HepG2 (cell line): ENCODE results near the gene RASSF7. TPM values are rescaled to one million over a fixed set of nuclear protein-coding genes. Genes with fewer than 3 reads are reported as not detected.

Source experiments
- HCFC1 ChIP-seq: fragments of 150-350 bp; IDR thresholded peaks from 2 replicates; pipeline ENCODE4 v1.6.1; 2014; ENCODE audit warnings: low read depth, low read length
- HNF4A ChIP-seq: sonication (generic); formaldehyde crosslinking; IDR thresholded peaks from 2 replicates; pipeline ENCODE4 v1.4.0; 2020; ENCODE audit warnings: missing genetic modification reagents
- MEF2D ChIP-seq: sonication (generic); formaldehyde crosslinking; IDR thresholded peaks from 2 replicates; pipeline ENCODE4 v1.5.1; 2020; ENCODE audit warnings: mild to moderate bottlenecking, missing genetic modification reagents
- NR2F6 ChIP-seq, 2 experiments: IDR thresholded peaks; 2 replicates each; pipeline ENCODE4 v1.6.1; 2016; ENCODE audit warnings: antibody characterized with exemption in 1 of 2, mild to moderate bottlenecking in 1 of 2
- PHF5A ChIP-seq: IDR thresholded peaks from one replicate; pipeline ENCODE4 v1.6.1; 2018; ENCODE audit warnings: low read depth, missing genetic modification reagents; ENCODE audit not compliant: unreplicated experiment
- RARG ChIP-seq: sonication (generic); formaldehyde crosslinking; IDR thresholded peaks from 2 replicates; pipeline ENCODE4 v1.4.0; 2020; ENCODE audit warnings: low read depth, mild to moderate bottlenecking, missing genetic modification reagents
- RORA ChIP-seq: sonication (generic); formaldehyde crosslinking; IDR thresholded peaks from 2 replicates; pipeline ENCODE4 v1.5.0; 2020; ENCODE audit warnings: mild to moderate bottlenecking, missing genetic modification reagents, moderate library complexity
- RXRB ChIP-seq: IDR thresholded peaks from 2 replicates; pipeline ENCODE4 v1.6.1; 2016; ENCODE audit warnings: borderline replicate concordance, missing genetic modification reagents, missing compliant biosample characterization
- SOX6 ChIP-seq, 2 experiments: fragments of 450-650 bp in 1 of 2; sonication (generic) in 1 of 2; formaldehyde crosslinking in 1 of 2; IDR thresholded peaks; 2 replicates each; pipeline versions ENCODE4 v1.4.0 to v1.6.1; 2017 to 2020; ENCODE audit warnings: antibody characterized with exemption in 1 of 2, mild to moderate bottlenecking in 1 of 2, missing genetic modification reagents in 1 of 2
- ZNF138 ChIP-seq: sonication (generic); formaldehyde crosslinking; IDR thresholded peaks from 2 replicates; pipeline ENCODE4 v1.5.0; 2020; ENCODE audit warnings: mild to moderate bottlenecking, low read depth, missing genetic modification reagents
- ZNF329 ChIP-seq: sonication (generic); formaldehyde crosslinking; IDR thresholded peaks from 2 replicates; pipeline ENCODE4 v1.9.0; 2021; ENCODE audit warnings: low read depth, mild to moderate bottlenecking, missing genetic modification reagents
- ZNF430 ChIP-seq: sonication (generic); formaldehyde crosslinking; IDR thresholded peaks from 2 replicates; pipeline ENCODE4 v1.9.0; 2021; ENCODE audit warnings: mild to moderate bottlenecking, missing genetic modification reagents
- ZNF550 ChIP-seq: sonication (generic); formaldehyde crosslinking; IDR thresholded peaks from 2 replicates; pipeline ENCODE4 v1.4.0; 2020; ENCODE audit warnings: mild to moderate bottlenecking, missing genetic modification reagents, borderline replicate concordance
- ZNF652 ChIP-seq: IDR thresholded peaks from 2 replicates; pipeline ENCODE4 v1.6.1; 2016; ENCODE audit warnings: low read depth, borderline replicate concordance
- ZNF674 ChIP-seq: sonication (generic); formaldehyde crosslinking; IDR thresholded peaks from 2 replicates; pipeline ENCODE4 v1.5.0; 2020; ENCODE audit warnings: low read depth, mild to moderate bottlenecking, missing genetic modification reagents
- ZNF720 ChIP-seq: sonication (generic); formaldehyde crosslinking; IDR thresholded peaks from 2 replicates; pipeline ENCODE4 v1.4.0; 2020; ENCODE audit warnings: missing genetic modification reagents
- ZSCAN12 ChIP-seq: sonication (generic); formaldehyde crosslinking; IDR thresholded peaks from 2 replicates; pipeline ENCODE4 v1.9.0; 2021; ENCODE audit warnings: mild to moderate bottlenecking, missing genetic modification reagents
- polyA plus RNA-seq, 8 experiments: library from polyadenylated mRNA; depleted of rRNA in 3 of 8; stranded (reverse) in 7 of 8; unstranded in 1 of 8; fragments of >200 nt; fragmentation: Illumina TruSeq in 4 of 8; extraction: Trizol in 4 of 8; gene quantifications; 2 replicates each; pipeline versions ENCODE4 v1.2.1 to v1.2.3, GENCODE V29; 2011 to 2016; ENCODE audit warnings: low read depth in 4 of 8, missing spikeins in 1 of 8, mixed read lengths in 1 of 8; ENCODE audit not compliant: insufficient read depth in 1 of 8
- total RNA-seq, 5 experiments: library from RNA; depleted of rRNA; stranded (reverse); fragments of >200 nt; fragmentation: Illumina TruSeq; extraction: Trizol; gene quantifications; 2 replicates each; pipeline ENCODE4 v1.2.3, GENCODE V29; 2016; ENCODE audit warnings: low read depth in 1 of 5
- TF ChIP-seq, protein P1 (sequence below): sonication (generic); formaldehyde crosslinking; IDR thresholded peaks from 2 replicates; pipeline ENCODE4 v1.5.0; 2020; ENCODE audit warnings: mild to moderate bottlenecking, missing genetic modification reagents
- TF ChIP-seq, protein P2 (sequence below): IDR thresholded peaks from 2 replicates; pipeline ENCODE4 v1.6.1; 2016; ENCODE audit warnings: mild to moderate bottlenecking, missing biosample characterization, missing genetic modification reagents
- TF ChIP-seq, protein P3 (sequence below): sonication (generic); formaldehyde crosslinking; IDR thresholded peaks from 2 replicates; pipeline ENCODE4 v1.8.1; 2023; ENCODE audit warnings: mild to moderate bottlenecking, missing genetic modification reagents, borderline replicate concordance
- TF ChIP-seq, protein P4 (sequence below): sonication (generic); formaldehyde crosslinking; IDR thresholded peaks from 2 replicates; pipeline ENCODE4 v1.5.0; 2020; ENCODE audit warnings: missing genetic modification reagents
- TF ChIP-seq, protein P5 (sequence below): sonication (generic); formaldehyde crosslinking; IDR thresholded peaks from 2 replicates; pipeline ENCODE4 v1.5.0; 2020; ENCODE audit warnings: missing genetic modification reagents
- TF ChIP-seq, protein P6 (sequence below): sonication (generic); formaldehyde crosslinking; IDR thresholded peaks from 2 replicates; pipeline ENCODE4 v1.8.1; 2023; ENCODE audit warnings: missing genetic modification reagents, inconsistent platforms, borderline replicate concordance

RASSF7 gene
- total and polyA plus RNA-seq, 2 of the 13 experiments (the other 11 are each of a cell fraction or from before 2014, with no cell fraction given), result 20.2 to 28.6 TPM

DNA sequence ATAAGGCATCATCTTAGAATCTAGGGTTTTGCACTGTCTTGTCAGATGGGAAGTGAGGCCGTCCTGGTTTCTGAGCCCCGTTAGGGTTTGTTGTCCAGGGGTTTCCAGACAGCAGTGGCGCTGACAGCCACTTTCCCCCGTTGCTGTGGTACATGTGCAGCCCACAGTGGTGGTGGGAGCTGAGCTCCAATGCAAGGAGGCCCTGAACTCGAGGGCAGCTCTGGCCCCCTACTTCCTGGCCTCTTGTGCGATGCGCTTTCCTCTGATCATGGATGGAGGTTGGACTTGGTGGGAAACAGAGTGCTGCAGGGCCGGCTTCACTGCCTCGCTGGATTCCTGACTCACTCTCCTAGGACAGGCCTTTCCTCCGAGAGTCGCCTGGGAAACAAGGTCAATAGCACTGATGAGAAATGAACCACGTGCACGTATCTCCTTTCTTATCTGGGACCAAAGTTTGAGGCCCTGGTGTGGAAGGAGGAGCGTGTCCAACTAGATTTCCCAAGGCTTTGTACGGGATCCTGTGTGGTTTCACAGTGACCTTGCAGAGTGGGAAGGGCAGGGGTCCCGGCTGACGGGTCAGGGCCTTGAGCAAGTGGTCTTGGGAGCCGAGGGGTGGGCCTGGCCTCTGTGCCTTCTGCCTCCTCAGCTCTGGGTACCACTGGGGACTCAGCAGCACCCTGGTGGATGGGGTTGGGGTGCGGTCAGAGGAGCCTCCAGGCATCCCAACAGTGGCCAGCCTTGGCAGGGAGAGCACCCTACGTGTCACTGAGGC lies 19.2 kb downstream of the RASSF7 start (continued):
- TF ChIP-seq, protein P1, sequence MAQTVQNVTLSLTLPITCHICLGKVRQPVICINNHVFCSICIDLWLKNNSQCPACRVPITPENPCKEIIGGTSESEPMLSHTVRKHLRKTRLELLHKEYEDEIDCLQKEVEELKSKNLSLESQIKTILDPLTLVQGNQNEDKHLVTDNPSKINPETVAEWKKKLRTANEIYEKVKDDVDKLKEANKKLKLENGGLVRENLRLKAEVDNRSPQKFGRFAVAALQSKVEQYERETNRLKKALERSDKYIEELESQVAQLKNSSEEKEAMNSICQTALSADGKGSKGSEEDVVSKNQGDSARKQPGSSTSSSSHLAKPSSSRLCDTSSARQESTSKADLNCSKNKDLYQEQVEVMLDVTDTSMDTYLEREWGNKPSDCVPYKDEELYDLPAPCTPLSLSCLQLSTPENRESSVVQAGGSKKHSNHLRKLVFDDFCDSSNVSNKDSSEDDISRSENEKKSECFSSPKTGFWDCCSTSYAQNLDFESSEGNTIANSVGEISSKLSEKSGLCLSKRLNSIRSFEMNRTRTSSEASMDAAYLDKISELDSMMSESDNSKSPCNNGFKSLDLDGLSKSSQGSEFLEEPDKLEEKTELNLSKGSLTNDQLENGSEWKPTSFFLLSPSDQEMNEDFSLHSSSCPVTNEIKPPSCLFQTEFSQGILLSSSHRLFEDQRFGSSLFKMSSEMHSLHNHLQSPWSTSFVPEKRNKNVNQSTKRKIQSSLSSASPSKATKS (CRISPR knock-in tag), result no peak
- TF ChIP-seq ZNF674 (CRISPR knock-in tag), result no peak
- TF ChIP-seq, protein P2, sequence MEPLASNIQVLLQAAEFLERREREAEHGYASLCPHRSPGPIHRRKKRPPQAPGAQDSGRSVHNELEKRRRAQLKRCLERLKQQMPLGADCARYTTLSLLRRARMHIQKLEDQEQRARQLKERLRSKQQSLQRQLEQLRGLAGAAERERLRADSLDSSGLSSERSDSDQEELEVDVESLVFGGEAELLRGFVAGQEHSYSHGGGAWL (CRISPR knock-in tag), result no peak; the same call in 1 of the 2 replicates
- TF ChIP-seq, protein P3, sequence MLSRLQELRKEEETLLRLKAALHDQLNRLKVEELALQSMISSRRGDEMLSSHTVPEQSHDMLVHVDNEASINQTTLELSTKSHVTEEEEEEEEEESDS (CRISPR knock-in tag), result no peak
- peak; percentile 91 for TF ChIP-seq HNF4A (CRISPR knock-in tag)
- TF ChIP-seq RXRB (CRISPR knock-in tag), result peak; percentile 74
- TF ChIP-seq MEF2D (CRISPR knock-in tag), result no peak
- no peak for TF ChIP-seq ZNF720 (CRISPR knock-in tag)
- no peak for TF ChIP-seq RARG (CRISPR knock-in tag)
- TF ChIP-seq PHF5A, result no peak
- TF ChIP-seq ZNF652 (CRISPR knock-in tag), result no peak
- peak; percentile 66 for TF ChIP-seq ZNF430 (CRISPR knock-in tag)
- TF ChIP-seq, protein P4, sequence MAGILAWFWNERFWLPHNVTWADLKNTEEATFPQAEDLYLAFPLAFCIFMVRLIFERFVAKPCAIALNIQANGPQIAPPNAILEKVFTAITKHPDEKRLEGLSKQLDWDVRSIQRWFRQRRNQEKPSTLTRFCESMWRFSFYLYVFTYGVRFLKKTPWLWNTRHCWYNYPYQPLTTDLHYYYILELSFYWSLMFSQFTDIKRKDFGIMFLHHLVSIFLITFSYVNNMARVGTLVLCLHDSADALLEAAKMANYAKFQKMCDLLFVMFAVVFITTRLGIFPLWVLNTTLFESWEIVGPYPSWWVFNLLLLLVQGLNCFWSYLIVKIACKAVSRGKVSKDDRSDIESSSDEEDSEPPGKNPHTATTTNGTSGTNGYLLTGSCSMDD, result no peak
- TF ChIP-seq ZSCAN12 (CRISPR knock-in tag), result no peak
- TF ChIP-seq NR2F6 (IDR thresholded peaks at IDR 0.05), result peak; percentile 79
- TF ChIP-seq NR2F6 (CRISPR knock-in tag; IDR thresholded peaks at IDR 0.05), result peak; percentile 73
- TF ChIP-seq ZNF329 (CRISPR knock-in tag), result no peak
- no peak for TF ChIP-seq SOX6 (IDR thresholded peaks at IDR 0.05)
- peak; percentile 80 for TF ChIP-seq SOX6 (CRISPR knock-in tag; IDR thresholded peaks at IDR 0.05)
- TF ChIP-seq ZNF550 (CRISPR knock-in tag), result no peak
- TF ChIP-seq, protein P5, sequence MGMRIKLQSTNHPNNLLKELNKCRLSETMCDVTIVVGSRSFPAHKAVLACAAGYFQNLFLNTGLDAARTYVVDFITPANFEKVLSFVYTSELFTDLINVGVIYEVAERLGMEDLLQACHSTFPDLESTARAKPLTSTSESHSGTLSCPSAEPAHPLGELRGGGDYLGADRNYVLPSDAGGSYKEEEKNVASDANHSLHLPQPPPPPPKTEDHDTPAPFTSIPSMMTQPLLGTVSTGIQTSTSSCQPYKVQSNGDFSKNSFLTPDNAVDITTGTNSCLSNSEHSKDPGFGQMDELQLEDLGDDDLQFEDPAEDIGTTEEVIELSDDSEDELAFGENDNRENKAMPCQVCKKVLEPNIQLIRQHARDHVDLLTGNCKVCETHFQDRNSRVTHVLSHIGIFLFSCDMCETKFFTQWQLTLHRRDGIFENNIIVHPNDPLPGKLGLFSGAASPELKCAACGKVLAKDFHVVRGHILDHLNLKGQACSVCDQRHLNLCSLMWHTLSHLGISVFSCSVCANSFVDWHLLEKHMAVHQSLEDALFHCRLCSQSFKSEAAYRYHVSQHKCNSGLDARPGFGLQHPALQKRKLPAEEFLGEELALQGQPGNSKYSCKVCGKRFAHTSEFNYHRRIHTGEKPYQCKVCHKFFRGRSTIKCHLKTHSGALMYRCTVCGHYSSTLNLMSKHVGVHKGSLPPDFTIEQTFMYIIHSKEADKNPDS (CRISPR knock-in tag), result 0 out of 2 replicates have a peak, but pooled peaks have one; percentile 25
- TF ChIP-seq HCFC1, result no peak
- TF ChIP-seq ZNF138 (CRISPR knock-in tag), result no peak
- TF ChIP-seq RORA (CRISPR knock-in tag), result no peak
- TF ChIP-seq, protein P6, sequence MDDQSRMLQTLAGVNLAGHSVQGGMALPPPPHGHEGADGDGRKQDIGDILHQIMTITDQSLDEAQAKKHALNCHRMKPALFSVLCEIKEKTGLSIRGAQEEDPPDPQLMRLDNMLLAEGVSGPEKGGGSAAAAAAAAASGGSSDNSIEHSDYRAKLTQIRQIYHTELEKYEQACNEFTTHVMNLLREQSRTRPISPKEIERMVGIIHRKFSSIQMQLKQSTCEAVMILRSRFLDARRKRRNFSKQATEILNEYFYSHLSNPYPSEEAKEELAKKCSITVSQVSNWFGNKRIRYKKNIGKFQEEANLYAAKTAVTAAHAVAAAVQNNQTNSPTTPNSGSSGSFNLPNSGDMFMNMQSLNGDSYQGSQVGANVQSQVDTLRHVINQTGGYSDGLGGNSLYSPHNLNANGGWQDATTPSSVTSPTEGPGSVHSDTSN (CRISPR knock-in tag), result no peak
